Heart left ventricle (tissue), 16 donors: ENCODE measurements around the gene MROH7. TPM values are rescaled to one million over a fixed set of nuclear protein-coding genes. Genes with fewer than 3 reads are reported as not detected.
A peak's percentile ranks its signal among the peaks of the same experiment; 100 is the strongest.

Source experiments
- ATAC-seq, 4 donors: fragments of 200-7000 bp; cut with Tn5 transposase; one replicate each; pipeline ENCODE4 v1.9.1; 2020 to 2022; ENCODE audit warnings: moderate library complexity in 4 of 4, mild to moderate bottlenecking in 3 of 4, moderate number of reproducible peaks in 1 of 4
- DNase-seq, 5 donors: peaks; one replicate each; pipeline ENCODE4 v3.0.0-alpha.2; 2020
- H3K27ac ChIP-seq, 12 donors: fragments of 200-600 bp; sonication (generic) in 4 of 12; one replicate each; pipeline versions ENCODE4 v1.5.0 to v1.8.0; 2016 to 2022; ENCODE audit warnings: mild to moderate bottlenecking in 2 of 12
- H3K27me3 ChIP-seq, 9 donors: fragments of 200-600 bp; sonication (generic) in 2 of 9; one replicate each; pipeline versions ENCODE4 v1.5.1 to v1.8.0; 2016 to 2022; ENCODE audit warnings: mild to moderate bottlenecking in 3 of 9
- H3K36me3 ChIP-seq, 9 donors: fragments of 200-600 bp; sonication (generic) in 2 of 9; one replicate each; pipeline versions ENCODE4 v1.5.0 to v1.8.0; 2018 to 2022; ENCODE audit warnings: mild to moderate bottlenecking in 2 of 9
- H3K4me1 ChIP-seq, 12 donors: fragments of 200-600 bp; sonication (generic) in 4 of 12; one replicate each; pipeline versions ENCODE4 v1.5.0 to v1.8.0; 2016 to 2022; ENCODE audit warnings: mild to moderate bottlenecking in 3 of 12
- H3K4me3 ChIP-seq, 12 donors: fragments of 200-600 bp; sonication (generic) in 4 of 12; one replicate each; pipeline versions ENCODE4 v1.5.0 to v1.8.0; 2017 to 2022; ENCODE audit warnings: mild to moderate bottlenecking in 9 of 12, moderate library complexity in 4 of 12
- H3K9me3 ChIP-seq, 12 donors: fragments of 200-600 bp; sonication (generic) in 4 of 12; one replicate each; pipeline versions ENCODE4 v1.5.0 to v1.8.0; 2016 to 2022; ENCODE audit warnings: mild to moderate bottlenecking in 1 of 12
- POLR2A ChIP-seq, 2 donors: fragments of 450-650 bp; IDR thresholded peaks; one replicate each; pipeline ENCODE4 v1.6.1; 2017; ENCODE audit warnings: antibody characterized with exemption in 2 of 2, mild to moderate bottlenecking in 2 of 2, moderate library complexity in 2 of 2
- WGBS, 4 donors: extraction: QIAGEN DNeasy Blood & Tissue Kit in 2 of 4; methylation state at CpG; one replicate each; pipeline versions ENCODE4 v1.1.5 to v1.1.7; 2013 to 2018; 5-methylcytosine and 5-hydroxymethylcytosine counted together
- intact Hi-C, 10 donors: fragments of 100-400 bp; cut with DNase I; formaldehyde crosslinking; loops; one replicate each; pipeline versions ENCODE4 v1.11.1 to v1.14.2; 2022
- polyA plus RNA-seq, 2 donors: library from polyadenylated mRNA; stranded (reverse); fragments of 200-250 nt; gene quantifications; one replicate each; pipeline ENCODE4 v1.2.3, GENCODE V29; 2013
- total RNA-seq, 9 donors: library from RNA; depleted of rRNA in 2 of 9; stranded (reverse); fragments of >200 nt in 2 of 9; fragmentation: NEBNext Ultra II Directional in 3 of 9; extraction: Animal tissue kit (Norgen Biotek cat#: 25700) in 3 of 9; gene quantifications; one replicate each; pipeline versions ENCODE4 v1.1.0 to v1.2.4, GENCODE V29; 2016 to 2023
- TF ChIP-seq, protein P1 (sequence below), 12 donors: fragments of 200-600 bp; sonication (generic) in 4 of 12; IDR thresholded peaks; one replicate each; pipeline versions ENCODE4 v1.5.0 to v1.8.0; 2018 to 2022; ENCODE audit warnings: antibody characterized with exemption in 12 of 12, mild to moderate bottlenecking in 5 of 12
- donor health status: ischemic (EF 13 %, LVEDD 7.1; RV severe dilation, severe dysfunction).
- donor health status: healthy with polysubstance abuse.
- donor health status: DM: no; HTN: yes; CAD: no.
- donor health status: DM: no; HTN: no; CAD: no.
- donor health status: ischemic (EF 25% LVEDD 6.9; RV normal size, moderate dysfunction).
- donor health status: ischemic (EF 25% LVEDD 5.7; RV mildly dilated, moderate dysfunction).
- donor health status: healthy.
- donor health status: DM: yes; HTN: yes; CAD: no.
- donor health status: ischemic (EF 35%, LVEDD 5.7; RV mildly dilated, moderate dysfunction).
- donor health status: nonischemic (EF 11% LVEDD 7.7; RV severe dilation, severe dysfunction).
- donor health status: DM: yes; HTN: yes; CAD: no.
- donor health status: PGD.
- donor health status: ischemic (EF 29% LVEDD 5.4; RV normal size, mild dysfunction).
- donor health status: nonischemic (EF 23%, LVEDD 6.1; RV moderate dilation, normal function).

MROH7 gene
- total and polyA plus RNA-seq, 11 donors = 2.3 to 18.6 (median 9.2) TPM

DNA sequence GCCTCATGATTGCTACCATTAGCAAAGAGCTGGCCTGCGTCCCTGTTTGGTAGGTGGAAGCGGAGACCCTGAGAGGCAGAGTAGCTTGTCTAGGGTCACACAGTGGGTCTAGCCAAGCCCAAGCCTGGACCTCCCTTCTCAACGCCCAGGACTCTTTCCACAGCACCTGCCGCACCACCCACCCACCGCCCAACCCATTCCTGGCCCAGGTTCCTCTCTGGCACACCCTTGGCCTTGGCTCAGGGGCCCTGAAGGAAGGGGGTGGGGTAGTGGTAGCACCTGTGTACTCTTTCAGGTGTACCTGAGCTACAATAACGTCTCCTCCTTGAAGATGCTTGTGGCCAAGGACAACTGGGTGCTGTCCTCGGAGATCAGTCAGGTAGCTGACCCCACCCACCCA is 37.5 kb upstream of the MROH7 start:
- no peak for TF ChIP-seq POLR2A (IDR thresholded peaks at IDR 0.05)
- TF ChIP-seq, protein P1, sequence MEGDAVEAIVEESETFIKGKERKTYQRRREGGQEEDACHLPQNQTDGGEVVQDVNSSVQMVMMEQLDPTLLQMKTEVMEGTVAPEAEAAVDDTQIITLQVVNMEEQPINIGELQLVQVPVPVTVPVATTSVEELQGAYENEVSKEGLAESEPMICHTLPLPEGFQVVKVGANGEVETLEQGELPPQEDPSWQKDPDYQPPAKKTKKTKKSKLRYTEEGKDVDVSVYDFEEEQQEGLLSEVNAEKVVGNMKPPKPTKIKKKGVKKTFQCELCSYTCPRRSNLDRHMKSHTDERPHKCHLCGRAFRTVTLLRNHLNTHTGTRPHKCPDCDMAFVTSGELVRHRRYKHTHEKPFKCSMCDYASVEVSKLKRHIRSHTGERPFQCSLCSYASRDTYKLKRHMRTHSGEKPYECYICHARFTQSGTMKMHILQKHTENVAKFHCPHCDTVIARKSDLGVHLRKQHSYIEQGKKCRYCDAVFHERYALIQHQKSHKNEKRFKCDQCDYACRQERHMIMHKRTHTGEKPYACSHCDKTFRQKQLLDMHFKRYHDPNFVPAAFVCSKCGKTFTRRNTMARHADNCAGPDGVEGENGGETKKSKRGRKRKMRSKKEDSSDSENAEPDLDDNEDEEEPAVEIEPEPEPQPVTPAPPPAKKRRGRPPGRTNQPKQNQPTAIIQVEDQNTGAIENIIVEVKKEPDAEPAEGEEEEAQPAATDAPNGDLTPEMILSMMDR (IDR thresholded peaks at IDR 0.05) = no peak
- WGBS, 4 donors = 68 to 86% (median 76%) methylated on average over 7 of the region's 7 CpGs
- ATAC-seq = no peak
- H3K36me3 ChIP-seq = peaks cover 0 to 69% (median 28%) of the 10 kb centered on the region in 9 donors
- H3K4me1 ChIP-seq = peaks cover 0 to 11% (median 0%) of the 10 kb centered on the region in 12 donors
- intact Hi-C loops = loop anchor here in 1 of 10 donors (5.0 kb wide), 1 partner anchor 687 kb away; no protein-coding TSS in a partner anchor
- no peak overlapping the region for H3K27ac ChIP-seq
- H3K27me3 ChIP-seq = no peaks in the 10 kb centered on the region
- H3K9me3 ChIP-seq = no peaks in the 10 kb centered on the region
- DNase-seq = peak in 1 of 5 donors; percentile 48
- H3K4me3 ChIP-seq = no peak overlapping the region

DNA sequence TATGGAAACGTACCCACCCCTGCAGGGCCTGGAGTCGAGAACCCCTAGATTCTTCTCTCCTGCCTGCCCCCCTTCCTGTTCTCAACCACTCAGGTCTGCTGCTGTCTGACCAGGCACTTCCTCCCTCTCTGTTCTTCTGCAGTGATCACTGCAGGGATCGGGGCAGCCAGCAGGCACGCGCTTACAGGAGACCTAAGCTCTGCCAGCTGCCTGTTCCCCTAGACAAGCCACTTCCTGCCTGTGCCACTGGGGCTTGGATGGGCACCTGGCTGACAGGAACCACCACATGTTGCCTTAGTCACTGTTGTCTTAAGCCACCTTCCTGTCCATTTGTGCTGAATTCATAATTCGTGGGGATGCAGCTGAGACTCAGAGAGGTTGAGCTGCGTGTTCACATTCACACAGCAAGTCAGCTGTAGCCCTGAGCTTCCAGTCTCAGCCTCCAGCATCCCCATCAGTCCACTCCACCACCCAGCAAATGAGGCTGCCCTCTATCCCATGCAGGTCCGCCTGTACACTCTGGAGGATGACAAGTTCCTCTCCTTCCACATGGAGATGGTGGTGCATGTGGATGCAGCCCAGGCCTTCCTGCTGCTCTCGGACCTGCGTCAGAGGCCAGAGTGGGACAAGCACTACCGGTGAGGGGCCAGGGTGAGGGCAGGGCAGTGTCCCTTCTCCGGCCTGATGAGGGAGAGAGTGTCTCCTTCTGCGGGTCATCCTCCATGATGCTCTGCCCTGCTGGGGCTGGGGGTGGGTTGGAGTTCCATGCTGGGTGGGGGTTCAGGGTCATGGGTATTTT is 36.8 kb upstream of the MROH7 start:
- H3K27me3 ChIP-seq = no peaks in the 10 kb centered on the region
- DNase-seq (peak in 1 of 5 donors; percentile 53), ATAC-seq (no peak)
- H3K36me3 ChIP-seq = peaks cover 0 to 64% (median 28%) of the 10 kb centered on the region in 9 donors
- H3K27ac ChIP-seq = no peak overlapping the region
- TF ChIP-seq, protein P1 (IDR thresholded peaks at IDR 0.05) = no peak
- no peak for TF ChIP-seq POLR2A (IDR thresholded peaks at IDR 0.05)
- 76 to 78% (median 78%) methylated on average over 13 of the region's 13 CpGs for WGBS, 4 donors
- no peaks in the 10 kb centered on the region for H3K9me3 ChIP-seq
- no peak overlapping the region for H3K4me3 ChIP-seq
- intact Hi-C loops = loop anchor here in 1 of 10 donors (5.0 kb wide), 1 partner anchor 687 kb away; no protein-coding TSS in a partner anchor
- peaks cover 0 to 11% (median 0%) of the 10 kb centered on the region in 12 donors for H3K4me1 ChIP-seq

DNA sequence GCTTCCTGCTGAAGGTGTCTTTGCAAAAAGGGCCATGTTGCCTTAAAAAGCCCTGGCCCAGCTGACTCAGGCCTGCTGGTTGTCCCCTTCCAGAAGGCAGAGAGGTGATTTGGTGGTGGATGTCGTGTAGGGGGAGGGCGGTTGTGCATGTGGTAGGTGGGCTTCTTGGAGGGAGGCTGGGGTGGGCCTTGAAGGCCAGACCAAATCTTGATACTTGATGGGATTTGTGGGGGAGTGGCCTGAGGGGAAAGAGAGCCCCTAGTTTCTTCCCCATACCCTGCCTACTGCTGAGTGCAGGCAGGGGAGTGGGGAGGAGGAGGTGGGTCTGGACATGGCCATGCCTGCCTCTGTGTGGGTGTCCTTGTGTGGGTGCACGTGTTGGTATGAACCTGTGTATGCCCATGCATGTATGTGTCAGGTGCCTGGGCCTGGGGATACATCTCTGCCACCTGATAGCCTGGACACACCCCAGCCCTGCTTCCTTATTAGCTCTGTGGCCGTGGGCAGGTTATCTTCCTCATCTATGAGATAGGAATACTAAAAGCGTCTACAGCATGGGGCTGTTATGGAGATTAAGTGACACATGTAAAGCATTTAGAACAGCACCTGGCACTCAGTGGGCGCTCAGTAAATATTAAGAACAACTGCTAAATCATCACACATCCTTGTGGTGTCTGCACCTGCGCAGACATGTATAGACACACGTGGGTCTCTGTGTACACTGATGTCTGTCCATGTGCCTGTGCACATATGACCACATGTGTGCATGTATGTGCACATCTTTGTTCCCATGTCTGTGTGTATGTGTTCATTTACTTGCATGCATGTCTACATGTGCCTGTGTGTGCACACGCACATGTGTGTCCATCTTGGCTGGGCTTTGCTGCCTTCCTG is 35.2 kb upstream of the MROH7 start:
- intact Hi-C loops = no loop called here
- DNase-seq (peak in 1 of 5 donors; percentile 14), ATAC-seq (no peak)
- TF ChIP-seq, protein P1 (IDR thresholded peaks at IDR 0.05) = no peak
- no peak for TF ChIP-seq POLR2A (IDR thresholded peaks at IDR 0.05)
- Histone ChIP-seq H3K4me3 (no peak overlapping the region), H3K27ac (no peak overlapping the region), H3K27me3 (no peaks in the 10 kb centered on the region), H3K36me3 (peaks cover 0 to 57% (median 28%) of the 10 kb centered on the region in 9 donors), H3K9me3 (no peaks in the 10 kb centered on the region), H3K4me1 (peaks cover 0 to 9% (median 0%) of the 10 kb centered on the region in 12 donors)
- 73 to 79% (median 77%) methylated on average over 9 of the region's 9 CpGs for WGBS, 4 donors

DNA sequence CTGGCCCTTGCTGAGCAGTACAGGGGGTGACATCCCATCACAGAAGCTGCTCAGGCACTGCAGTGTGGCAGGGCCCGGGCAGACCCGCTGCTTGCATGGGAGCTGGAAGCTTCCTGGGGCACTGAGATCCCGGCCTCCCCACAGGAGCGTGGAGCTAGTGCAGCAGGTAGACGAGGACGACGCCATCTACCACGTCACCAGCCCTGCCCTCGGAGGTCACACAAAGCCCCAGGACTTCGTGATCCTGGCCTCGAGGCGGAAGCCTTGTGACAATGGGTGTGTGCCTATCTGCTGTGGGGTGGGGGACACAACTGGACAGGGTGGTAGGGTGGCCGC is 34.6 kb upstream of the MROH7 start:
- no peak for TF ChIP-seq POLR2A (IDR thresholded peaks at IDR 0.05)
- 83 to 97% (median 87%) methylated on average over 4 to 13 of the region's 13 CpGs for WGBS, 4 donors
- intact Hi-C loops = no loop called here
- peaks cover 0 to 4% (median 0%) of the 10 kb centered on the region in 9 donors for H3K27me3 ChIP-seq
- H3K27ac ChIP-seq = no peak overlapping the region
- DNase-seq (peak in 1 of 5 donors; percentile 44), ATAC-seq (no peak)
- H3K4me3 ChIP-seq = no peak overlapping the region
- no peaks in the 10 kb centered on the region for H3K9me3 ChIP-seq
- peaks cover 0 to 6% (median 0%) of the 10 kb centered on the region in 12 donors for H3K4me1 ChIP-seq
- peaks cover 0 to 54% (median 28%) of the 10 kb centered on the region in 9 donors for H3K36me3 ChIP-seq
